Neutrophil (primary cell): Measurements from ENCODE around the gene PTPRG.

Experiments used
- H3K27ac ChIP-seq: fragments of 200-600 bp; sonication (generic); 2 replicates; pipeline ENCODE4 v1.5.1; 2016; ENCODE audit warnings: mild to moderate bottlenecking, moderate library complexity
- H3K27me3 ChIP-seq: fragments of 200-600 bp; sonication (generic); 2 replicates; pipeline ENCODE4 v1.6.0; 2016; ENCODE audit warnings: mild to moderate bottlenecking
- H3K36me3 ChIP-seq: fragments of 200-600 bp; sonication (generic); 2 replicates; pipeline ENCODE4 v1.5.1; 2017
- H3K4me1 ChIP-seq, 2 experiments: fragments of 200-600 bp in 1 of 2; sonication (generic) in 1 of 2; 1 replicate in 1 of 2; 2 replicates in 1 of 2; pipeline versions ENCODE4 v1.5.1 to v1.6.1; 2013 to 2016; ENCODE audit warnings: low read depth in 1 of 2, low read length in 1 of 2, mild to moderate bottlenecking in 1 of 2, moderate library complexity in 1 of 2; ENCODE audit not compliant: control insufficient read depth in 1 of 2, insufficient read depth in 1 of 2
- H3K4me3 ChIP-seq, 2 experiments: fragments of 200-600 bp in 1 of 2; sonication (generic) in 1 of 2; 1 replicate in 1 of 2; 2 replicates in 1 of 2; pipeline ENCODE4 v1.5.1; 2013 to 2016; ENCODE audit warnings: low read depth in 1 of 2, low read length in 1 of 2, mild to moderate bottlenecking in 1 of 2, moderate library complexity in 1 of 2
- H3K9me3 ChIP-seq: fragments of 200-600 bp; sonication (generic); 2 replicates; pipeline ENCODE4 v1.5.1; 2016
- TF ChIP-seq, protein P1 (sequence below): fragments of 200-600 bp; sonication (generic); IDR thresholded peaks from 2 replicates; pipeline ENCODE4 v1.5.1; 2016; ENCODE audit warnings: antibody characterized with exemption

The PTPRG gene

DNA sequence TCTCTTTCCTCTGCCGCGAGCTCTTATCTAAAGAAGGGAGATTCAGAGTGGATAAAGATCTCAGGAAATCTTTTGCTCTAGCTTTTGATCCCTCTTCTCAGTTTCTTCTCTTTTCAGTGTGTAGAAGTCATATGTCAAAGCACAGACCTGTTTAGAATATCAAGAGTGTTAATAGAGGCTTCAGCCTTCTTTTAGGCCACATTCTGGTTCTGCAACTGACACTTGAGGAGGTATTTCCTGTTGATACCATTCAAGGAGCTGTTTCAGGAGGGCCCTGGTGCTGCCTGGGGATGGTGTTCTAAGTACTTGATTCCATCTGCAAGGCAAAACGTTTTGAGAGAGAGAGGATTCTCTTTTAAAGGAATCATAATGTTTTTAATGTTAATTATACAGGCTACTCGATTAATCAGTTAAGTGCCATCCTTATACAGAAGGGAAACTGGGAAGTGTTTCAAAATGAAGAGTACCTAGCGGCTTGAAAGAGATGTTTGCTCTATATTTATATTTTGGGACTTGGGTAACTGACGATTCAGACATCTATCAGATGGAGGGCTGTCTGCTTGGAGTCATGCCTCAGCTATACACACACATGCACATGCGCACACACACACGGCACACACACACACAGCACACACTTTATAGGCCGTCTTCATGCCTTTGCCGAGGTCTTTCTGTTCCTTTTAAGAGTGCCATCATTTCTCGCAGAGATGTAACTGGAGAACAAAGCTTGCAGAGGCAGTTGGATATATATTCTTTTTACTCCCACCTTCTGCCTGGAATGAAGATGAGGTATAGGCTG lies 313.9 kb downstream of the PTPRG start:
- TF ChIP-seq, protein P1, sequence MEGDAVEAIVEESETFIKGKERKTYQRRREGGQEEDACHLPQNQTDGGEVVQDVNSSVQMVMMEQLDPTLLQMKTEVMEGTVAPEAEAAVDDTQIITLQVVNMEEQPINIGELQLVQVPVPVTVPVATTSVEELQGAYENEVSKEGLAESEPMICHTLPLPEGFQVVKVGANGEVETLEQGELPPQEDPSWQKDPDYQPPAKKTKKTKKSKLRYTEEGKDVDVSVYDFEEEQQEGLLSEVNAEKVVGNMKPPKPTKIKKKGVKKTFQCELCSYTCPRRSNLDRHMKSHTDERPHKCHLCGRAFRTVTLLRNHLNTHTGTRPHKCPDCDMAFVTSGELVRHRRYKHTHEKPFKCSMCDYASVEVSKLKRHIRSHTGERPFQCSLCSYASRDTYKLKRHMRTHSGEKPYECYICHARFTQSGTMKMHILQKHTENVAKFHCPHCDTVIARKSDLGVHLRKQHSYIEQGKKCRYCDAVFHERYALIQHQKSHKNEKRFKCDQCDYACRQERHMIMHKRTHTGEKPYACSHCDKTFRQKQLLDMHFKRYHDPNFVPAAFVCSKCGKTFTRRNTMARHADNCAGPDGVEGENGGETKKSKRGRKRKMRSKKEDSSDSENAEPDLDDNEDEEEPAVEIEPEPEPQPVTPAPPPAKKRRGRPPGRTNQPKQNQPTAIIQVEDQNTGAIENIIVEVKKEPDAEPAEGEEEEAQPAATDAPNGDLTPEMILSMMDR, result no peak
- Histone ChIP-seq H3K27me3 (no peaks in the 10 kb centered on the region), H3K4me1 (no peaks in the 10 kb centered on the region), H3K4me3 (no peak overlapping the region), H3K27ac (no peak overlapping the region), H3K36me3 (no peaks in the 10 kb centered on the region), H3K9me3 (no peaks in the 10 kb centered on the region)

DNA sequence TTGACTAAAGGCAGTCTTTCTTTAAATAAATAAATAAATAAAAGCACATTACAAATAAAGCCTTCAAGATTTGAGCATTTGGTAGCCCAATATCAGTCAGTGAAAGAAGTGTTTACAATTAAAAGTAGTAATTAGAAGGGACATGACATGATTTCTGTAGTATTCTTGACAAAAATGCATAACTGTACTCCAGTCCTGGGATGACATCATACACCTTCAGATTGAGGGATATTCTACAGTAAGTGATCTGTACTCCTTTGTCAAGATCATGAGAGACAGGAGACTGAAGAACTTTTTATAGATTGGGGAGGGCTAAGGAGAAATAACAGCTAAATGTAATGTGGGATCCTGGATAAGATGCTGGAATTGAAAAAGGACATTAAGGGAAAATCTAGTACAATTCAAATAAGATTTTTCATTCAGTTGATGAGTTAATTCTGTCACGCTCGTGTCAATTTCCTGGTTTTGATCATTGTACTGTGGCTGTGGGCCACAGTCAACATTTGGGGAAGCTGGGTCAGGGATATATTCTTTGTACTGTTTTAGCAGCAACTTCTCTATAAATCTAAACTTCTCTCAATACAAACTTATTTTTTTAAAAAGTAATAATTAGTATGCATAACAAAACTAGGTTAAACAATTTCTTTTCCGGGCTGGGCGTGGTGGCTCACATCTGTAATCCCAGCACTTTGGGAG lies 314.8 kb downstream of the PTPRG start:
- H3K4me3 ChIP-seq, result no peak overlapping the region
- TF ChIP-seq, protein P1, result no peak
- no peaks in the 10 kb centered on the region for H3K27me3 ChIP-seq
- no peaks in the 10 kb centered on the region for H3K4me1 ChIP-seq
- no peak overlapping the region for H3K27ac ChIP-seq
- H3K9me3 ChIP-seq, result no peaks in the 10 kb centered on the region
- no peaks in the 10 kb centered on the region for H3K36me3 ChIP-seq

DNA sequence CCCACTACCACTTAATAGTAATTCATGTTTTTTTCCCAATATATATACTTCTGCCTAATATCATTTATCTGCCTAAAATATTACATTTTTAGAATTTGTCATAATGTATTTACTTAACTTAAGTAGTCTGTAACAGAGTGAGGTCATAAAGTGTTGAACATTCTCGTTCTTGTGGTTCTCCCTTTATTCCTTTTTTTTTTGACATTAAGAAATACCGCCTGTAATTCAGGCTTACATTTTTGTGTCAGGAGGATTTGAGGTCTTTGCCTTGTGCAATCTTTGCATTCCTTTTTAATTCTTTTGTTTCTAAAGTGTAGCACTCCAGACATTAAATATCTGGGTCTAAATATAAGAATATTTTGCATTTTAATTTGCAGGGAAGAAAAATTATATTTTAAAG lies 315.4 kb downstream of the PTPRG start:
- Histone ChIP-seq H3K9me3 (no peaks in the 10 kb centered on the region), H3K4me1 (no peaks in the 10 kb centered on the region), H3K27me3 (no peaks in the 10 kb centered on the region), H3K36me3 (no peaks in the 10 kb centered on the region), H3K4me3 (no peak overlapping the region), H3K27ac (no peak overlapping the region)
- TF ChIP-seq, protein P1, result no peak

DNA sequence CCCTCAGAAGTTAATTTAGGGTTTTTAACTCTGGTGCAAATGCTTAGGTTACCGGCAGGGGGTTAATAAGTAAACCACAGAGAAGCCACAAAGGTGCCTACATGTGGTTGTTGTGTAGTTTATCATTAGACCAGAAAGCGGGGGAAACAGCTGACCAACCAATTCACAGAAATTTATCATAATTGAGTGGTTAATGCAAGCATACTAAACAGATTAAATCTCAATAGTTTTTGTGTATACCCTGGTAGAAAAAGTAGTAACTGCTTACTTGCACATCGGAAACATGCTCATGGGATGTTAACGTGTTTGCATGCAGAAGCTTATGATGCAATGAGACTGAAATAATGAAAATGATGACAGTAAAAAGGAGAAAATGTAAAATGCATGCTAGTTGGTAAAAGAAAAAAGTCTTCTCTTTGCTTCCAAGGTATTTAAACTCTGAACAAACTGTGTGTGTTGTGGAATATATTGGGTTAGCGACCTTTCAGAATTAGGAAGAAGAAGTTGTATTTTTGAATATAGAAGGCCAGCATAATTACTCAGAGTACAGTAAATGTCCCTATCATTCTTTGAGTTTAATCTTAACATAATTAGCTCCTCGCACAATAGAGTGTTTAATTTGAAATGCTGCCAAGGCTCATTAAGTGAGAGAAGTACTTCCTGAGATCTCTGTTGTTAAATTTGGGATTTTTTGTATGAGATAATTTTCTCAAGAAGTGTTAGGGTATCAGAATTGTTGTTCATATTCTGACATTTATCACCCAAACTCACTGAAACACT lies 316.2 kb downstream of the PTPRG start:
- H3K27ac ChIP-seq, result no peak overlapping the region
- no peaks in the 10 kb centered on the region for H3K27me3 ChIP-seq
- TF ChIP-seq, protein P1, result no peak
- H3K9me3 ChIP-seq, result no peaks in the 10 kb centered on the region
- H3K36me3 ChIP-seq, result no peaks in the 10 kb centered on the region
- H3K4me3 ChIP-seq, result no peak overlapping the region
- H3K4me1 ChIP-seq, result no peaks in the 10 kb centered on the region

DNA sequence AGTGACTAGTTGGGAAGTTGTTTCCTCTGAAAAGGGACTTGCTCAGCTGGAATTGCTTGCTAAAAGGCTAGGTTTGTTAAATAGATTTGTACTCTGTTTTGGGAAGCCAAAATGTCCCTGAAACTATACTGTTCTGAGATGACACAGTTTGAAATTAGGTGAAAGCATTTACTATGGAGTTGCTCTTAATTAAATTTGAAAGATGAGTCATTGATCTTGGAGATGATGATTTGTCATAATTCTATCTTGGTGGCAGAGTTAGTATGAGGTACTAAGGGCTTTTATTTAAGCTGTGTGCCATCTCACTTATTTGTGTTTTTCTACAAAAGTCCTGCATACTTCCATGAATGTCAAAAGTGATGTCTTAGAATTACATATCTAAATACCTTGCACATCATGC lies 320.9 kb downstream of the PTPRG start:
- Histone ChIP-seq H3K4me1 (no peaks in the 10 kb centered on the region), H3K36me3 (no peaks in the 10 kb centered on the region), H3K4me3 (no peak overlapping the region), H3K27me3 (no peaks in the 10 kb centered on the region), H3K27ac (no peak overlapping the region), H3K9me3 (no peaks in the 10 kb centered on the region)
- TF ChIP-seq, protein P1, result no peak
